KOPT-K1 (cell line): ENCODE measurements around the gene DCHS1.
"Not testable (repeated sequence)": the region's sequence is repeated elsewhere in the genome, so short reads cannot be mapped to it uniquely, and the experiment has no call there.

Experiments used
- H3K27ac ChIP-seq: fragments of 200-600 bp; sonication (generic); 2 replicates; pipeline ENCODE4 v1.5.1; 2016; ENCODE audit warnings: antibody characterized with exemption, mild to moderate bottlenecking, low read depth, low read length; ENCODE audit not compliant: poor library complexity, severe bottlenecking
- H3K36me3 ChIP-seq: fragments of 200-600 bp; sonication (generic); 2 replicates; pipeline ENCODE4 v1.5.1; 2017; ENCODE audit warnings: antibody characterized with exemption, mild to moderate bottlenecking, low read length, moderate library complexity; ENCODE audit not compliant: insufficient read depth
- H3K9me3 ChIP-seq: fragments of 200-600 bp; sonication (generic); 2 replicates; pipeline ENCODE4 v1.5.1; 2017; ENCODE audit warnings: antibody characterized with exemption, low read length, mild to moderate bottlenecking; ENCODE audit not compliant: insufficient read depth, poor library complexity, severe bottlenecking

DCHS1 gene, protein sequence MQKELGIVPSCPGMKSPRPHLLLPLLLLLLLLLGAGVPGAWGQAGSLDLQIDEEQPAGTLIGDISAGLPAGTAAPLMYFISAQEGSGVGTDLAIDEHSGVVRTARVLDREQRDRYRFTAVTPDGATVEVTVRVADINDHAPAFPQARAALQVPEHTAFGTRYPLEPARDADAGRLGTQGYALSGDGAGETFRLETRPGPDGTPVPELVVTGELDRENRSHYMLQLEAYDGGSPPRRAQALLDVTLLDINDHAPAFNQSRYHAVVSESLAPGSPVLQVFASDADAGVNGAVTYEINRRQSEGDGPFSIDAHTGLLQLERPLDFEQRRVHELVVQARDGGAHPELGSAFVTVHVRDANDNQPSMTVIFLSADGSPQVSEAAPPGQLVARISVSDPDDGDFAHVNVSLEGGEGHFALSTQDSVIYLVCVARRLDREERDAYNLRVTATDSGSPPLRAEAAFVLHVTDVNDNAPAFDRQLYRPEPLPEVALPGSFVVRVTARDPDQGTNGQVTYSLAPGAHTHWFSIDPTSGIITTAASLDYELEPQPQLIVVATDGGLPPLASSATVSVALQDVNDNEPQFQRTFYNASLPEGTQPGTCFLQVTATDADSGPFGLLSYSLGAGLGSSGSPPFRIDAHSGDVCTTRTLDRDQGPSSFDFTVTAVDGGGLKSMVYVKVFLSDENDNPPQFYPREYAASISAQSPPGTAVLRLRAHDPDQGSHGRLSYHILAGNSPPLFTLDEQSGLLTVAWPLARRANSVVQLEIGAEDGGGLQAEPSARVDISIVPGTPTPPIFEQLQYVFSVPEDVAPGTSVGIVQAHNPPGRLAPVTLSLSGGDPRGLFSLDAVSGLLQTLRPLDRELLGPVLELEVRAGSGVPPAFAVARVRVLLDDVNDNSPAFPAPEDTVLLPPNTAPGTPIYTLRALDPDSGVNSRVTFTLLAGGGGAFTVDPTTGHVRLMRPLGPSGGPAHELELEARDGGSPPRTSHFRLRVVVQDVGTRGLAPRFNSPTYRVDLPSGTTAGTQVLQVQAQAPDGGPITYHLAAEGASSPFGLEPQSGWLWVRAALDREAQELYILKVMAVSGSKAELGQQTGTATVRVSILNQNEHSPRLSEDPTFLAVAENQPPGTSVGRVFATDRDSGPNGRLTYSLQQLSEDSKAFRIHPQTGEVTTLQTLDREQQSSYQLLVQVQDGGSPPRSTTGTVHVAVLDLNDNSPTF (N-terminal part only)

DNA sequence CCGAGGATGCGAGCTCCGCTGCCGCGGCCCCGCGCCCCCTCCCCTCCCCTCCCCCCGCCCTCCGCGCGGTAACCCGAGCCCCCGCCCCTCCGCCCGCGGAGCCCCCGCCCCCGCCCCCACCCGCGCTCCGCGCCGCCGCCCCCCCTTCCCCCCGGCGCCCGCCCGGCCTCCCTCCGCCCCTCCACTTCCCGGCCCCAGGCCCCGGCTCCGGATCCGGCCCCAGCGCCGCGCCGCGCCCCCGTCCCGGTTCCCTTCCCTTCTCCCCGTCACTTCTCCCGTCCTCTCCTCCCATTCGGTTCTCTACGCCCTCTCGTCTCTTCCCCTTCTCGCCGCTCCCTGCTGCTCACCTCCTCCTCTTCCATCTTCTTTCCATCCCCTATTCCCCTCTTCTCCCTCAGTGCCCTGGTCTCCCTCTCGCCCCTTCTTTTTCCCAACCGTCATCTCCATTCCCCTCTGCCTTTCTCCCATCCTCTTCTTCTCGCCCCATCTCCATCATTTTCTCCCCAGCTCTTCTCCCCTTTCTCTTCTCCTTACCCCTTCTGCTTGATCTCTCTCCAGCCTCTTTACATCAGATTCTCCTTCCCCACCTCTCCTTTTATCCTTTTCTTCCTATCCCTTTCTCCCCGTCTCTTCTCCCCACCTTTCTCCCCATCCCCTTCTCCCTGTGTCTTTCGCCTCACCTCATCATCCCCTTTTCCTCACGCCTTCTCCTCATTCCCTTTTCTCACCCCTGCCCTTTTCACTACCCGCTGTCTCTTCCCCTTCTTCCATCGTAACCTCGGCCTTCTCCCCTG, at the start of gene DCHS1:
Gene DCHS1, minus strand, starts transcription at position 20 of the 794 bp plus-strand sequence. CDS start 14,196 bp downstream, outside the sequence.
- peak within 1 kb of the TSS; percentile 8 for H3K27ac ChIP-seq

GRCh38 chr11:6703247-6704063, 47.8 kb upstream of the DCHS1 start:
- Histone ChIP-seq H3K36me3 (no peaks in the 10 kb centered on the region), H3K27ac (no peak overlapping the region), H3K9me3 (no peaks in the 10 kb centered on the region)

More for the DNA sequence above, at the start of gene DCHS1:
- no peaks in the 10 kb centered on the region for H3K9me3 ChIP-seq
- no peaks in the 10 kb centered on the region for H3K36me3 ChIP-seq

DNA sequence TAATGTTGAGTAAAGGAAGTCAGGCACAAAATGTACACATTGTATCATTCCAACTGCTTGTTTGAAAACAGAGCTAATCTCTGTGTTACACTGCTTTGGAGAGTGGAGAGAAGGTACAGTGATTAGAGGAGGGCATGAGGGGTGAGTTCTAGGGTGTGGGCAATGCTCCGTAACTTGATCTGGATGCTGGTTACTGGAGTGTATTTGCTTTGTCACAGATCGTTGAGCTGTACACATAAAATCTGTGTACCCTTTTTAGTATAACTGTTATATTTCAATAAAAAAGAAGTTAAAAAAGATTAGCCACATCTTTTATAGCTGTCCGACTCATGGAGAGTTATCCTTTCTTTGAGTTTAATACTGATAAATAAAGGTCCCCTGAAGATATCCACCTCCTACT, 46.3 kb upstream of the DCHS1 start:
- not testable (repeated sequence) for H3K36me3 ChIP-seq, H3K9me3 ChIP-seq, H3K27ac ChIP-seq

GRCh38 chr11:6695377-6695776, 39.8 kb upstream of the DCHS1 start:
- Histone ChIP-seq H3K36me3 (no peaks in the 10 kb centered on the region), H3K27ac (no peak overlapping the region), H3K9me3 (no peaks in the 10 kb centered on the region)

DNA sequence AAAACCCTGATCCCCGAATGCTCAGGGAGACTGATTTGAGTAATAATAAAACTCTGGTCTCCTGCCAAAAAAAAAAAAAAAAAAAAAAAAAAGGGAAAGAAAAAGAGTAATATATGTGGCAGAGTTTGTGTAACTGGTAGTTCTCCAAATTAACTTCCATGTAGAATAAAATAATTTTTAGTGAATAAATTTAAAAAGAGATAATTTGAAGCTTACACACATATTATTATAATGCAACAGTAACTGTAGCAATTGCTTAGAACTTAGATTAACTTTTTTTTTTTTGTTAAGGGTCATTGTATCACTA, 38.6 kb upstream of the DCHS1 start:
- Histone ChIP-seq H3K9me3 (no peaks in the 10 kb centered on the region), H3K27ac (no peak overlapping the region), H3K36me3 (no peaks in the 10 kb centered on the region)

DNA sequence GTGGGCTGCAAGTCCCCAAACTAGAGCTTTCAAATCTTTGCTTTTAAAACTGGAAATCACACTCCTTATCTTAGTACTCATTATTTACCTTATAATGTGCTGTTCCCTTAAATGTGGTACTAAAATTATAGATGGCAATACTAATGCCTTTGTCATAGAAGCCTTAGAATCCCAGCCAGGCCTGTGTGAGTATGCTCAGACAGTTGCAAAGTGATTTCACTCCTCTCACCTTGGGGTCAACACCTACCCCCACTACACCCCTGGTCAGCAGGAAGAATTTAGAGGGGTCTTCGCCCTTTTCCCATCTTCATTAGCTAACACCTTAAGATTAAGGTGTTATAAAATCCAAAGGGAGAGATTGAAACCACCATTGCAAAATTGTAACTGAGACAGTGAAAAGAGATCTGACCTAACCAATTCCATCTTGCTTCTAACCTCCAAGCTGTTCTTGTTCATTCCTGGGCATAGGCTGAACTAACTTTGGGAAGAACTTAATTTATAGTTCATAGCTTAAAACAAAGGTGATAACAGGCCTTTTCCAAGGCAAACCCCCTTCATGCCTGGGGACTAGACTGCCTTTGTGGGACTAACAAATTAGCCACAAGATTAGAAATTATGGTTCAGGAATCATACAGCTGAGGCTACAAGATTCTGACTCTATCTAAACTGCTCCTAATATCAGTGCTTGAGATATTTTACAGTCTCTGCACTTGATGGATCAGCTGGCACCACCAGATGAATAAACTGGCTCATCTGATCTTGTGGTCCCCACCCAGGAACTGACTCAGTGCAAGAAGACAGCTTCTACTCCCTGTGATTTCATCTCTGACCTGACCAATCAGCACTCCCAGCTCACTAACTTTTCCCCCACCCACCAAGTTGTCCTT, 38.0 kb upstream of the DCHS1 start:
- no peak overlapping the region for H3K27ac ChIP-seq

DNA sequence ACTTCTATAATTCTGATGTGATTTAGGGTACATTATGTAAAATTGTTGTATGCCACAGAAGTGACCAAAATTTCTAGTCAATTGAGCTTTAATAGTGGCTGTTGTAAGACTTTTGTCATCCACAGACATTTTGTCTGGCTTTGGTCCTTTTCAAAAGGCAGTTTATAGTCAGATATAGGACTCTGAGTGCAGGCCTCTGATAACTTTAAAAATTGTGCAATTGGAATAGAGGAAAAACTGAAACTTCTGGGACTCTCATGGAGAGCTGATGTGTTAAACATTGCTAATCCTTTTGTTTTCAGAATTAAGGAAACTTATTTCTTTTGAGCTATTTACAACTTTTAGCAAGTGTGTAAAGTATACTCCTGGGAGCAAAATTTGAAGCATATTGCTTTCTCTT, 36.5 kb upstream of the DCHS1 start:
- Histone ChIP-seq H3K27ac (no peak overlapping the region), H3K9me3 (no peaks in the 10 kb centered on the region), H3K36me3 (no peaks in the 10 kb centered on the region)

More for the DNA sequence above, 38.0 kb upstream of the DCHS1 start:
- Histone ChIP-seq H3K36me3 (no peaks in the 10 kb centered on the region), H3K9me3 (no peaks in the 10 kb centered on the region)

GRCh38 chr11:6690431-6691132, 35.0 kb upstream of the DCHS1 start:
- not testable (repeated sequence) for H3K27ac ChIP-seq, H3K36me3 ChIP-seq, H3K9me3 ChIP-seq

GRCh38 chr11:6687876-6688275, 32.3 kb upstream of the DCHS1 start:
- no peak overlapping the region for H3K27ac ChIP-seq
- no peaks in the 10 kb centered on the region for H3K36me3 ChIP-seq
- H3K9me3 ChIP-seq: no peaks in the 10 kb centered on the region

DNA sequence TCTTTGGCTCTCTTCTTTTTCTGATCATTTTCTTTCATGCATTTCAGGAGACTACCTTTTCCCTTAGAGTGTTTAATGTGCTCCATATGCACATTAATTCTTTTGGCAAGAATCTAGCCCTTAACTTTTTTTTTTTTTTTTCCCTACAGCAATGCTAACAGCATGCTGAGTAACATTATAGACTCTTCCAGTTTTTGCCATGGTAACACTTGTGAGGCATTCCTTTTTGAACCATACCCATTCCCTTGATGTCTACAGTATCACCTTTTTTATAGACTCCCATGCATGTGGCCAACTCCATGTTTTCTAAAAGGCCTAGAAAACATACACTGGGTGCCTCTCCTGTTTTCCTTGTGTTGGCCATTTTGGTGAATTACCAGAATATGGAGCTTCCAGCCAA, 30.4 kb upstream of the DCHS1 start:
- H3K9me3 ChIP-seq: no peaks in the 10 kb centered on the region
- peaks cover 10% of the 10 kb centered on the region for H3K36me3 ChIP-seq
- no peak overlapping the region for H3K27ac ChIP-seq

- Histone ChIP-seq H3K36me3 (peaks cover 30% of the 10 kb centered on the region), H3K27ac (peak overlapping the region; percentile 90)
These were observed 28.5 kb upstream of the DCHS1 start for GRCh38 chr11:6684068-6684467.

DNA sequence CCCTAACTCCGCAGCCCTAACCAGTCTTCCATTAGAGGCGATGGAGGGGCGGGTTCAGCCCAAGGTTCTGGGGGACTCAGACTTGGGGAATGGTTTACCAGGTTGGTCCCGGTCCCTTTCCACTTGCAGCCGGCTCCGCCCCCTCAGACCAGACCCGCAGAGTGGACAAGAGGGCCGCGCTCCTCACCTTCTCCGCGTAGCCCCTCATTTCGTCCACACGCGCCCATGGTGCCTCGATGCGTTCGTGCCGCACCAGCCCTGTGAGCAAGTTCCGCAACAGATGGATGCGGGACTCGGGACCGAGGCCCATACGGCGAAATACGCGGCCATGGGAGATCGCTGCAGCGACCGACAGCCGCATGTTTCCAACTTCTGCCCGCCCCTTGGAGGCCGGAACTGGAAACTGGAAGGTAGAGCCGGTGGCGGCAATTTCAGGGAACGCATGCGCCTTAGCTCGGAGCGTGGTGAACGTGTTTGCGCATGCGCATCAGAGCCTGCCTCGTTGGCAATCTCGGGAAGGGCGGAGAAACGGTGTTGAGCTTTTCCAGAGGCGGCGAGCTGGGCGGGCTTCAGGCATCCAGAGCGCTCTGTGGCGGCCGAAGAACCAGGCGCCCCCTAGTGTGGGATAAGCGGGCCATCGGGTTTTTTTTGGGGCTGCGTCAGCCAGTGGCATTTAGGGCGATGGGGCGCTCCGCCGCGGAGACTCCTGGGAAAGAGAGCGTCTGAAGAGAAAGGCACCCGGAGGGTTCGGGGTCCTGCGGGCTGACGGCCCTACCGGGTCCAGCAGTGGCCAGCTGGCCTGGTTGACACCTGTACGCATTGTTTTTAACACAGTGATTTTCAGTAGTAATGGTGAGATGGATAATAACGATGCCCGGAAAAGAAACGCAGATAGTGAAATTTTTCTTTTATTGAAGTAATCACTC, 27.6 kb upstream of the DCHS1 start, which contains the start of gene MRPL17:
Gene MRPL17, minus strand, starts transcription at position 405 of the 926 bp plus-strand sequence. Its CDS starts 44 bp downstream, at position 361.
- H3K27ac ChIP-seq: peak within 1 kb of the TSS; percentile 90
- H3K9me3 ChIP-seq: no peaks in the 10 kb centered on the region
- H3K36me3 ChIP-seq: peaks cover 32% of the 10 kb centered on the region

More at GRCh38 chr11:6684068-6684467, 28.5 kb upstream of the DCHS1 start:
- H3K9me3 ChIP-seq: not testable (repeated sequence)
